ENCODE results near the gene GPC5. TPM values are rescaled to one million over a fixed set of nuclear protein-coding genes. Genes with fewer than 3 reads are reported as not detected.

The GPC5 gene
- total and polyA plus RNA-seq, 9 of the 15 experiments (the other 6 are each of a cell fraction or from before 2014, with no cell fraction given): 0.18 to 0.27 TPM; not detected in 7

GRCh38 chr13:91719033-91719432 is 320.6 kb downstream of the GPC5 start:
- DNase-seq (ENCODE audit: extremely low read depth in 1 of 4, low spot score in 3 of 4): peak in 1 of 4 experiments; percentile 20
- Histone ChIP-seq H3K9me3 (replicated peaks; ENCODE audit: control insufficient read depth, insufficient read depth, low read depth, low read length) (no peaks in the 10 kb centered on the region), H4K20me1 (replicated peaks; ENCODE audit: control insufficient read depth, insufficient read depth, low read length) (no peaks in the 10 kb centered on the region), H3K36me3 (ENCODE audit: control insufficient read depth, insufficient read depth, low read length) (no peaks in the 10 kb centered on the region), H3K9ac (ENCODE audit: insufficient read depth in 1 of 2, low read depth in 2 of 2, low read length in 2 of 2) (no peak overlapping the region), H2AFZ (ENCODE audit: low read depth, low read length) (no peak overlapping the region), H3K27me3 (ENCODE audit: control insufficient read depth in 2 of 2, insufficient read depth in 2 of 2, low read length in 2 of 2) (no peaks in the 10 kb centered on the region), H3K4me1 (replicated peaks in 1 of 2; ENCODE audit: control insufficient read depth in 2 of 2, insufficient read depth in 2 of 2, low read length in 2 of 2) (no peaks in the 10 kb centered on the region), H3K9me1 (ENCODE audit: control insufficient read depth, insufficient read depth, low read length) (no peaks in the 10 kb centered on the region), H3K4me3 (no peak overlapping the region), H3K4me2 (ENCODE audit: insufficient read depth, low read length) (no peak overlapping the region), H3K27ac (ENCODE audit: extremely low read depth, low read depth, low read length) (no peak overlapping the region), H3K79me2 (ENCODE audit: control insufficient read depth, insufficient read depth, low read length) (no peaks in the 10 kb centered on the region)
- intact Hi-C loops (cut with micrococcal nuclease) (no loop called here), in situ Hi-C loops (cut with MboI) (no loop called here)
- no TSS peak for BruUV-seq (replicated peaks)
- POLR2A ChIA-PET: interaction anchor here (0.6 kb wide), 2 partner anchors 319 to 879 kb away, joined by 3 to 4 read pairs; no protein-coding TSS in a partner anchor
- under 1% methylated on average over 3 of the region's 3 CpGs for WGBS (ENCODE audit: insufficient coverage, low coverage, missing lambda C conversion rate)
- FAIRE-seq: no peak
- CTCF ChIA-PET (ENCODE audit: low intra/inter-chr PET ratio): no interaction called here
- 0 out of 6 replicates have a peak, but pooled peaks of 1 of the 3 experiments have one; percentile 21 for TF ChIP-seq ZBTB11 (CRISPR knock-in tag; IDR thresholded peaks at IDR 0.05)
- TF ChIP-seq SIX5 (IDR thresholded peaks at IDR 0.05; ENCODE audit: borderline replicate concordance in 1 of 2, insufficient read depth in 1 of 2, low read depth in 1 of 2, low read length in 2 of 2): 0 out of 4 replicates have a peak, but pooled peaks of 1 of the 2 experiments have one; percentile 19
- TF ChIP-seq ZNF277 (CRISPR knock-in tag; IDR thresholded peaks at IDR 0.05; ENCODE audit: borderline replicate concordance): 0 out of 2 replicates have a peak, but pooled peaks have one; percentile 41
- peak in 1 of 2 experiments; percentile 25; a peak in 1 of 3 replicates for TF ChIP-seq CBX3 (IDR thresholded peaks at IDR 0.05; ENCODE audit: borderline replicate concordance in 1 of 2, low read length in 2 of 2)
- TF ChIP-seq THAP12 (CRISPR knock-in tag; IDR thresholded peaks at IDR 0.05): peak; percentile 64; the same call in 1 of the 2 replicates
- TF ChIP-seq POLR2AphosphoS5 (IDR thresholded peaks at IDR 0.05; ENCODE audit: control insufficient read depth, insufficient read depth, low read depth, low read length): no peak
- no peak for ATAC-seq
